HG03045 (cell line): ENCODE data around the gene MAFG.

Experiments
- ATAC-seq: cut with Tn5 transposase; IDR thresholded peaks from one replicate; pipeline ENCODE4 v1.9.1; 2021; ENCODE audit warnings: mild to moderate bottlenecking, moderate library complexity; ENCODE audit not compliant: unreplicated experiment

MAFG gene

DNA sequence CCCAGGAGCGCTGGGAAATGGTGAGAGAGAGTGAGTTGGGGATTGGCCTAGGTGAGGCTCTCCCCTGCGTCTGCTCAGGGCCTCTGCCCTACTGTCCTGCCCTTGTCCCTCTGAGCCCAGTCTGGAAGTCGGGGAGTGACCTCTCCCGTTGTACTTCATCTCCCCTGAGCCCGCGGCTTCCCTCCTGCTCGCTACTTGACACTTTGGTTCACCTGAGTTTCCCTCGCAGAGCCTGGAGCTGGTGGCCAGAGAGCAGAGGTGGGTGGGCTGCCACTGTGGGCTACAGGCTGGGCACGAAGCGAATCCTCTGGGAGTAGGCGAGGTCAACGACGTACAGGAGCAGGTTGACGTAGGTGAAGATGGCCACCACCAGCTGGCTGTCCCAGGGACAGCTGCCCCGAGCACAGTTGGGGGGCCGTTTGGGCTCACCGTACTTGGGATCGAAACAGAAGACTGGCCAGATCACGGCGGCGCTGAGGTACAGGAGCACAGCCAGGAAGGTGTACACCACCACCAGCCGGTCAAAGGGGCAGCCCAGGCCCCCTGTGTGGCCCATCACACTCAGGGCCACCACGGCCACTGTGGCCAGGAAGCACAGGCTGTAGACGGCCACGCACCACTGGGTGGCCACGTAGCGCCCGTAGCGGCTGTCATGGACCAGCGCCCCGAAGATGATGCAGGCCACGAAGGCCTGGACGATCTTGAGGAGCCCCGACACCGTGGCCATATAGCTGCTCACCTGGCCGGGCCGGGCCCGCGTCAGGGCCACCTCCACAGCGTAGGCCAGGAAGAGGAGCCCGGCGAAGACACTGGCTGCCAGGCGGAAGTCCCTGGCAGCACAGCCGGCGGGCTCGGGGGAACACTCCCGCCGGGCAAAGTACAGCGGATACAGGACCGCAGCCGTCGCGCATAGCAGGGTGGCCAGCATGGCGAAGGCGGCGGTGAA is 13.3 kb upstream of the MAFG start:
- ATAC-seq, result no peak

DNA sequence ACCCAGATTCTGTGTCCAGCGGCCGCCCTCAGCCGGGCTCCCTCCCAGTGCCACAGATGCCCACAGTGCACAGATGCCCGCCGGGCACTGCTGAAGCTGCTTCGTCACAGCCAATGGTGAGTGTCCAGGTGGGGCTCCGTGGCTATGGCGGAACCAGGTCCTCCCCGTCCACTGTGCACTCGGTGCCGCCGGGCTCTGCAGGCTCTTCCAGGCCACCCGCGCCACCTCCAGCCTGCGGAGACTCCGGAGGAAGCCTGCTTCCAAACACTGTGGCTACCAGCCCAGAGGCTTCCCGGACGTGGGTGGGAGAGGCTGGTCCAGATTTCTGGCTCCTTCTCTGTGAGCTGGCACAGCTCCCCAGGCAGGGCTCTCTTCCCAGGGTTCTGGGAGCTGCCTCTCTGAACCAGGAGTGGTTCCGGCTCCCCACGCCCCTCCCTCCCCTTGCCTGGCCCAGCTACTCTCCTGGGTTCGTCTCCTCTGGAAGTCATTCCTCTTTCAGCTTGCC is 12.4 kb upstream of the MAFG start:
- no peak for ATAC-seq

DNA sequence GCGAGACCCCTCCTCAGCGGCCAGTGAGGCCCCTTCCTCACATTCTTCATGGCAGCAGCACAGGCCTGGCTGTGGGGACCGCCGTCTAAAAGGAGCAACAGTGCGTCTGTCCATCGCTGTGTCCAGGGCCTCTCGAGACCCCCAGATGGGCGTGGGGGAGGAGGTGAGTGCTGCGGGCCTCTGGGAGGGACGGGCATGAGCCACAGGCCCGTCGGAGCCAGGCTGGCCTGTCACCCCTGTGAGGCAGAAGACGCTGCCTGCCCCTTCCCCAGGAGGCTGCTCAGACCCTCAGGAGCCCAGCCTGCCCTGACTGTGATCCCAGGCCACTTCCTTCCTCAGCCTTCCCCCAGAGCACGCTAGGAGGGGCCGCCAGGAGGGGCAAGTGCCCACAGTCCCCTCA is 11.7 kb upstream of the MAFG start:
- ATAC-seq, result no peak

DNA sequence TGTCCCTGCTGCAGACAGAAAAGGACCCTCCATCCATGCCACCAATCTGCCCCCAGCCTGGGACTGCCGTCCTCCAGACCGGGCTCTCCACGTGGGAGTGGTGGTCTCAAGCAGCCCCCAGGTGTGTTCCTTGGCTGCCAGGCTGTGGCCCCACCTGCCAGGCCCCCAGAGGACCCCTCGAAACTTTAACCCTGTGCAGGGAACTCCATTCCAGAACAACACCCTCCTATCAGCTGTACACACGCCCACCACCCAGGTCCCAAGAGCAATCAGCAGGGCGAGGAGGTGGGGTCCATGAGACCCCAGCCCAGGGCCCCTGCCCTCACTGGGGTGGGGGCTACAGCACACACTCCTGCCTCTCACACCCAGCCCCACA is 8.2 kb upstream of the MAFG start:
- ATAC-seq, result no peak

DNA sequence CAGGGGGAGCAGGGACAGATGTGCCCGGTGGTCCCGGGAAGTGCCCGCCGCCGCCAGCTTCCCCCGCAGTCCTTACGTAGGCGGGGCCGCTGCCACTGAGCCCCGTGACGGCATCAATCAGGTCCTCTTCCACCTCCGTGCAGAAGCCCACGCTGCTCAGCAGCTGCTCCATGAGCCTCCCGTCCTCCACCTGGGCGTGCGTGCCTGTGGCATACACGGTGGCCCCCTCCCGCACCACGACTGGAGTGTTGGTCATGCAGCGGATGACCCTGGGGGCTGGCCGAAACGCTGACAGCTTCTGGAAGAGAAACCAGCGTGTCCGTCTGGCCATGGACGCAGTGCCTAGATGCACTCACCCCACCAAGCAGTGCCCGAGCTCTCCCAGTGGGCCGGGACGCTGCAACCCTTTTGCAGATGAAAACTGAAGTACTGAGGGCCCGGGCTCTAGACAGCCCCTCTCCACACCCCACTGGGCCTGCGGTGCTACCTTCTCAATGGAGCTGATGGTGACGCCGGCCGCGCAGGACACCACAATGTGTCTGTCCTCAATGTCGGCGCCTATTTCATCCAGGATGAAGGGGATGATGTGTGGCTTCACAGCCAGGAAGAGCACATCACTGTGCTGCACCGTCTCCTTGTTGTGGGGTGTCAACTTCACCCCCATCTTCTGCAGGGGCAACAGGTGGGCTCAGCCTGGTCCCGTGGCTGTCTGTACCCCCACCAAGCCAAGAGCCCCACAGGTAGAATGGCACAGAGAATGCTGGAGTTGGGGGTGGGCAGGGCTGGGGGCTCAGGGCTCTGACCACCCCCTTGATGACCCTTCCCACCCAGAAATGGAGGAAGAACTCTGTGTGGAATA is 7.5 kb upstream of the MAFG start:
- no peak for ATAC-seq

DNA sequence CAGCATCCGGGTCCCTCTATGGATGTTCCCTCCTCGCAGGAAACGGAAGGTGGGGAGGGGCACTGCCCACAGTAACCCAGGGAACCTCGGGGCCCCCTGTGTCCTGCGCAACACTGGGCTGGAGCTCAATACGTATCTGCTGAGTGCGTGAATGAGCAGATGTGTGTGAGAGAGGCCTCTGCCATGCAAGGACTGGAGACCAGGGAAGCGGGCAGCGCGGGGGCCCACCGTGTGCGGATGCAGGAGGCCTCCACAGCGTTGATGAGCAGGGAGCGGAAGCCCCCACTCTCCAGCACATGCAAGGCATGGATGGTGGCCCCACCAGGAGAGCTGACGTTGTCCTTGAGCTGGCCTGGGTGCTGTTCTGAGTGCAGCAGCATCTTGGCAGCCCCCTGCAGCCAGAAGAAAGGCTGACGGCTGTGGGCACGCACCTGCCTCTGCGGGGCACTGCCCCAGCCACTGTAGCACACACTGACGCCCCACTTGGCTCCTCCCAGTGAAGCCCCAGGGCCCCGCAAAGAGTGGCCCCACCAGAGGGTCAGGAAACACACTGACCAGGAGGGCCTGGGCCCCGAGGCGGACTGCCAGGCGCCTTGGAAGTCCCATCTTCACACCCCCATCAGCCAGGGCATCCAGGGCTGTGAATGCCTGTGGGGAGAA is 6.7 kb upstream of the MAFG start:
- no peak for ATAC-seq

DNA sequence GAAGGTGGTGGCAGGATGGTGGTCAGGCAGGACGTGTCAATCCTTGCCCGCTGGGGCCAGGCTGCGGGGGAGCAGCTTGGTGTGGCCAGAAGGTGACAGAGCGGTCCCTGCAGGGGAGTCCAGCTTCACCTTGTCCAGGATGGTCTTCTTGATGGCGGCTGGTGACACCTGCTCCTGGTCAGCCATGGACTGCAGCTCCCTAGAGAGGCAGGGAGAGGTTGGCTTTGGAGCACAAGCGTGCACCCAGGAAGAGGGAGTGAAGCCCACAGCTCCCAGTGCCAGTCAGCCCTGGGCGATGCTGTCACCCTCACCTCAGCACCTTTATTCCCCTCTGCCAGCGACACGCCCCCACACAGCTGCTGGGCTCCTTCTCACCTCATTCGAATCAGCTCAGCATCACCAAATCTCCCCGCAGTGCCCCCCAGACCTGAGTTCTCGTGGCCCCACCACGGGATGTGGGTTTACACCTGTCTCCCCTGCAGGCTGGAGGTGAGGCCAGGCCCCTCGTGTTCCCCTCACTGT is 5.7 kb upstream of the MAFG start:
- no peak for ATAC-seq

DNA sequence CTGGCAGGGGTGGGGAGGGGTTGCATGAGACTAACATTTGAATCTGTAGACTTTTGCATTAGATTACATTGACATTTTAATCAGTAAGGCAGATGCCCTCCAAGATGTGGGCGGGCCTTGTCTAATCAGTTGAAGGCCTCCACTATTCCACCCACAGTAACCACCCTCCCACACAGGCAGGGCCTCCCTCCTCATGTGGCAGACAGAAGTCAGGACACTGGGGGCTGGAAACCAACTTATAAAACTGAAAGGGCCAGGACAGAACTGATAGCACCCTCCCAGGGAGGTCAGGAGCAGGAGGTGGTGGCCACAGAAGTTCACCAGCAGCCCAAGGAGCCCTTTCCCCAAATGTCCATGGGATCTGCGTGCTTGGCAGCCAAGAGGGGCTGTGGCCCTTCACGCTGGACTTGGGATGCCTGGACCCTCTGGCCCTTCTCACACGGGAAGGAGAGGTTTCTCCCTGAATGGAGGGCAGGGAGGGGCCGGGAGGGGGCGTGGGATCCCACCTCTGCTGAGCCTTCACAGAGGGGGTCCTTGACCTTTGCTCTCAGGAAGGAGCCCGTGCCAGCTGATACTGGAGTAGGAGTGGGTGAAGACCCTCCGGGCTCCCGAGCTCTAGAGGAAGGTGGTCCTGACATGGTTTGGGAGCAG is 4.9 kb upstream of the MAFG start:
- no peak for ATAC-seq

DNA sequence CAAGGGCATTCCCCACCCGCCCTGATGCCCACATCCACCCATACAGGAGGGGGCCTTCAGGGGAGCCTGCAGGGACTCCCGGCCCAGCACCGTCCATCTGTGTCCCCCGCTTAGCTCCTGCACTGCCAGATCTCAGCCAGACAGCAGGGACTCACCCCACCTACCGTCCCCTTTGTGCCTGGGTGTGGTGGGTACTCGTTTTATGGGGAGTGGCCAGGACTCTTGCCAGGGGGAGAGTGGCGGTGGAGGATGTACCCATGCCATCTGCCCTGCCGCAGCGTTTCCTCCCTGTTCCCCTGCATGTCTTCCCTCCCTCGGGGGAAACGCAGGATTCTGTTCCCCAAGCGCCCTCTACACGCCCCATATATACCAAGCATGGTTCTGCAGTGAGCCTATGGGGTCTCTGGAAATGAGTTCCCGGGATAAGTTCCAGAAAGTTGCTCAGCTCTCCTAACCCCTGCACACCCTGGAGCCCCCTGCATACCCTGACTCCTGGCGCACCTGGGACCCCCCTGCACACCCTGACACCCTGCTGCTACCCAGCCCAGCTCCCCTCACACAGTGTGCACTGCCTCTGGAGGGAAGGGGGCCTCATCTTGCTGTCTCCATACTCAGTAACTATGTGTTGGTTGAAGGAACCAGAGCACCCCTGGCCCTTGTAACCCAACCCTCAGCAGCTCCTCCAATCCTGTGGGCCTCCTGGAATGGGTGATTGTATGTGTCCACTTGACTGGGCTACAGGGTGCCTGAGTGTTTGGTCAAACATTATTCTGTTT is 4.2 kb upstream of the MAFG start:
- no peak for ATAC-seq

DNA sequence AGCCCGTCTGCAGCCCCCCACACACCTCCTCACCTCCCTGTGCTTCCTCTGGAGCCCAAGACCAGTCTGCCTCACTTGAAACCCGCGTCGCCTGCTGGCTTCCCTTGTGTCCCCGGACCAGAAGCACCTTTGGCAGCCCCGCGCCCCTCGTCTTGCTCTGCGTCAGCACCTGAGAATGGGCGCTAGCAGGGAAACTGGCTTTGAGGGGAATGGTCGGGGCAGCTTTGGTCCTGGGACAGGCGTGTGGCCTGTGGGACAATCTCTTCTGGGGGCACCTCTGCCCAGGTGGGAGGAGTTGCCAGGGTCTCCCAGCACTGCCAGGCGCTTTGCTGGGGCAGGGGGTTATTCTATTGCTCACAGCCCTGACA is 3.6 kb upstream of the MAFG start:
- no peak for ATAC-seq

DNA sequence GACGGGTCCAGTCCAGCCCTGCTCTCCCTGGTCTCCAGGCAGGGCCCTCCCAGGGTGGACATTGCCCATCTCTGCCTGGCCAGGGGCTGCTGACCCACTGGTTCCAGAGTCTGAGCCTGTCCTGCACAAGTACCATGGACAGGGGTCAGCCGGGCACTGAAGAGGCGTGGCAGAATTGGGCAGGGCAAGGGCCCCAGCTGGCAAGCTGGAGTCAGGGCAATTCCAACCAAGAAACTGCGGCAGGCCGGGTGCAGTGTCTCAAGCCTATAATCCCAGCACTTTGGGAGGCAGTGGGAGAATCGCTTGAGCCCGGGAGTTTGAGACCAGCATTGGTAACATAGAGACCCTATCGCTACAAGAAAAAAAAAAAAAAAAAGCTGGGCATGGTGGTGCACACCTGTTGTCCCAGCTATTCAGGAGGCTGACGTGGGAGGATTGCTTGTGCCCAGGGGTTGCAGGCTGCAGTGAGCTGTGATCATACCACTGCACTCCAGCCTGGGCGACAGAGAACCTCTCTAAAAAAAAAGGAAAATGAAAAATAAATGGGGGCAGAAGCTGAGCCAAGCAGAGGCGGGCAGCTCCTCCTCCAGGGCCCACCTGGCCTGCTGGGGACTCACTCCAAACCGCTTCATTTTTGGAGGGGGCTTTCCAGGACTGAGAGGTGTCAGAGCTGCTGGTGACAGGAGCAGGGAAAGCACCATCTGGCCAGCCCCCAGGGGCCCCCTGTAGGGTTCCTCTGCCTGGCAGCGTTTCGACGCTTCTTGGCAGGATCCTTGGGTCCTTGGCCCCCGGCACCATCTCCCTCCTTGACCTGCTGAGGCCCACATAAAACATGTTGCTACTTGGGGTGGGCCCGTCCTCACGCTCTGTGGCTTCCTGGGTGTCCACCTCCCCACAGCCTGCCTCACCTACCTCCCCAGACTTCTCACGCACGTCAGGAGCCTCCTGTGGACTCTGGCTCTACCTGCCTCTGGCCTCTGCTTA is 2.9 kb upstream of the MAFG start:
- ATAC-seq, result no peak

DNA sequence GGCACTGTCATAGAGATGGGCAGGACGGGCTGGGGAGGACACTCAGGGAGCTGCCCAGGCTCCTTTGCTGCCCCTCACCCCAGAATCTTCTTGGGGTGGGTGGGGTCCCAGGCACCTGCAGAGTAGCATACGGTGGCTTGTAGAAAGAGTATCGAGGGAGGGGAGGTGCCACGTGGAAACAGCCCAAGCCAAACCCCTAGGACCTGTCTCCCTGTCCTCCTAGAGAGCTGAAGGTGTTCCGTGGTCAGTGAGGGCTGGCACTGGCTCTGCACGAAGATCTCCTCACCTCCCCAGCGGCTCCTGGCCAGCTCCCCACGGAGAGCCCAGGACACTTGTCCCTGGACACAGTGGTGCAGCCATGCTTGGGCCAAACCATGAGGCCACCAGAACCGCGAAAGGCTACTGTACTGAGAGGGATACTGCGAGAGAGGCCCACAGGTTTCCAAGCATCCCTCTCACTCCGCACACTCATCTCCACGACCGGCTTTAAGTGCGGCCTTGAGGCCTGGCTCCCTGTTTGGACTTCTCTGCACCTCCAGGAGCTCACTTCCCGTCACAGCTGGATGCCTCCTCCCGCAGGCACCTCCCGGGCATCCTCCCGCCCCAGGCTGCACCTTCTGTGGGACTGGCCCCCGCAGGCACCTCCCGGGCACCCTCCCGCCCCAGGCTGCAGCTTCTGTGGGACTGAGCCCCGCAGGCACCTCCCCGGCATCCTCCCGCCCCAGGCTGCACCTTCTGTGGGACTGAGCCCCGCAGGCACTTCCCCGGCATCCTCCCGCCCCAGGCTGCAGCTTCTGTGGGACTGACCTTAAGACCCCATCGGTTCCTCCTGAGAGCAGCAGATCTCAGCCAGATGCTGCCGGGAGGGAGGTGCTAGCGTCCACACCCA is 2.0 kb upstream of the MAFG start:
- no peak for ATAC-seq

DNA sequence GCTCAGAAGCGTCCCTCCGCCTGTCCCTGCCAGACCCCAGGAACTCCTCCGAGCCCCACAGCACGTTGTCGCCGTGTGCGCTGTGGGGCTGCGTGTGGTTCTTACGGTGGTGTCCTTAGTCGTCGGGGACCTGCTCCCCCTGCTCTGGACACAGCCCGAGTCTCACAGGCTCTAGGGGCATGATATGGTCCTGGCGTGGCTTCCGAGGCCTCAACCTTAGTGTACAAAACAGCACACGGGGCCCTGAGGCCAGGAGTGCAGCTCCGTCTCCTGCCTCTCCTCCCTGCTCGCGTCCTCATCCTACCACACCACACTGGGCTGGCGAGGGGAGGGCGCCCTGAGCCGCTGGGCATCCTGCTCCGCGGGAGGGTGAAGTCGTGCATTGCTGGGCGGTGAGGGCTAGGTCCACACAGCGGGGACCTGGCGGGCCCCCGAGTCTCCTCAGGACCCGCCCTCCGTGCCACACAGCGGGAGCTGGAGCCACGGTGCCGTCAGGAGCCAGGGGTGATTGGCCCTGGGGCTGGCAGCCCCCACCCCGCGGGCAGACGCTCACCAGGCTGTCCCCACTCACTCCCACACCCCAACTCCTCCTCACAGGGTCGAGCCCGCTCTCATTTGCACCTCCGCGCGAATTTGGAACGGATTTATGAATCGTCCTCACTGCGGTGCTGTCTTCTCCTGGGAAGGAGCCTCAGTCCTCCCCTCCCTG is 1.2 kb upstream of the MAFG start:
- ATAC-seq, result no peak

DNA sequence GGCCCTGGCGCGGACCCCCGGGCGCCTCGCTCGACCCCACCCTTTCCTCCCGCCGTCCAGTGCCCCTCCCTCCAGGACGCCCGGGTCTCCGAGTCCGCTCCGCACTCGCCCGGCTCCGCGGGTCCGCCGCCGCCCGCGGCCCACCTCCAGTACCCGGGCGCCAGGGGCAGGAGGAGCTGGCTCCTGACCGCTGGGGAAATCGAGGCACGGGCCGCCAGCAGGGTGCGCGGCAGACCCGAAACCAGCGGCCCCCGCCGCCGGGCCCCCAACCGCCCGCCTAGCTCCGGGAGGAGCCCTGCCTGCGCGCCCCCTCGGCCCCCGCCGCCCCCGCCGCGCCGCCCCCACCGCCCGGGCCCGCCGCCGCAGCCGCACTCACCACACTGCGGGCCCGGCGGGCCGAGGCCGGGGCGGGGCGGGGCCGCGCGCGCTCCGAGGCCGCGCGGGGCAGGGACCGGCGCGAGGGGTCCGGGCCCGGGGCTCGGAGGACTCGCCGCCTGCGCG is 333 bp downstream of the MAFG start:
- ATAC-seq, result peak; percentile 10

DNA sequence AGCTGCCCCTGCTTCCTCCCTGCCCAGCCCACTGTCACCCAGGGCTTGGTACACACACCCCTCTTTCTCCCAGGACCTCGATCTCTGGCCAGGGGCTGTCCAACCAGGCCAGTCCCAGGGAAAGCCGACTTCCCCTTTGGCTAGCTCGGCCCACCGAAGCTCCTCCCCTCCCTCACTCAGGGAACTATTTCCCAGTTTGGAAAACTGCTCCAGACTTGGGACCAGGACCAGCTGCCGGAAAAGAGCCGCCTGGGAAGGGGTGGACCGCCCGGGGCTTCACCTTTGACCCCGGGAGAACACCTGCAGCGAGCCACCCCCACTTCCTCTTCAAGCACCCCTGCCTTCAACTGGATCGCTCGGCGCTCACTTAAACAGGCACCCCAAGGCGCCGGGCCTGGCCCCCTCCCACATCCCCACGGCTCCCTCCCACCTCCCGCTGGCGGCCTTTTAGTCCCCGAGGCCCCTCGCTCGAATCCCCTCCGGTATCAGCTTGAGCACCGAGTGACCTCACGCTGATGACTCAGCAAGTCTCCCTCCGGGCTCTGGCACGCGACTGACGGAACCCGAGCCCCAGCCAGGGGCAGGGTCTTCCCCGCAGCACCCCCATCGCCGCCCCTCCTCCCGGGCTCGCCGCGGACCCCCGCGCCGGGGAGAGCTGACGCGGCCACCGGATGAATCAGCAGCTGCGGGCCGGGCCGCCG is 934 bp downstream of the MAFG start:
- peak; percentile 13 for ATAC-seq

DNA sequence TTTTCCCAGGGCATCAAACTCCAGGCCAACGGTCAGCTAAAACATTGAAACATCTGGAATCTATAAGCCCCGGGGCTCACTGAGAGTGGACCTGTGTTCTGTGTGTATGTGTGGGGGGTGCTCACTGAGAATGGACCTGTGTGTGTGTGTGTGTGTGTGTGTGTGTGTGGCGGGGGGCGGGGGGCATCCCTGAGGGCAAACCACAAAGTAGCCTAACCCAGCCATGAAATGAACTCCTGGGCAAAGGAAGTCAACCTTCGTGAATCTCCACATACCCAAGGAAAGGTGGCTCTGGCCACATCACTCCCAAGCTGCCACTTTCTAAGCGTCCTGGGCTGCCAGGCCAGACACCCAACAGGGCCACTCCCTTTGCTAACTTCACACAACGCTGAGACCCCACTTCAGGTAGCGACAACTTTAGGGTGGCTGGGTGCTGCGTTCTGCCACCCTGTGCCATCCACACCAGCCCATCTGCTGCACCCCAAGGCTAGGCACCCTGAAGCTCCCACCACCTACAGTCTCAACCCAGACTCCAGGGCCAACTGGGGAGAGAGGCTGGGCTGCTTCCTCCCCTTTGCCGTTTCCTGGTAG is 1.6 kb downstream of the MAFG start:
- ATAC-seq, result no peak
